ENCODE measurements around the gene PPIE.

DNA sequence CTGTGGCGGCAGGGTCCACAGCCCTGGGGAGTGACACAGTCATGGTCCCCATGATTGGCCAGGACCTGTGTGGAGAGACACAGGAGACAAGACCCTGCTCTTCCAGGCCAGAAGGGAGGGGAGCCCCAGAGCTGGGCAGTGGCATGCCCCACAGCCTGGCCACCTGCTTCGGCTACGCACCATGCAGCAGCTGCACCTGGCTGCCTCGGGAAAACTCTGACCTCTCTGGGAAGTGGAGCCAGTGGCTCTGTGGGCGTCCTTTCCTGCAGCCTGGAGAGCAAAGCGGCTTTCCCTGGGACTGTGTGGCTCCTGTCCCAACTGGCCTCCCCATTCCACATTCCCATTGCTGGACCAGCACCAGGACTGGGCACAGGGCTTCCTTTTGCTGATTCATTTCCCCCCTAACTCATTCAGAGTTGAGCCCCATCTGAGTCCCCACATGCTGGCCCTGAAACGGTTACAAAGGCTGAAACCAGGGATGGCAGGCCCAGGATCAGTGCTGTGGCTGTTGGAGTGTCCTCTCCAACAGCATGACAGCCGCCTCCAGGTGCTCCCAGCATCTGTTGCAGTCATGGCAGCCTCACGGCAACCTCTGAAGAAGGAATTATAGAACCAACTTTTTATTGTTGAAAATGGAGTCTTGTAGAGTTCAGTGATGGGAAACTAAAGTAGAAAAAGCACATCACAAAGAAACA is 17.4 kb downstream of the PPIE start:
- TF ChIP-seq, protein P1, sequence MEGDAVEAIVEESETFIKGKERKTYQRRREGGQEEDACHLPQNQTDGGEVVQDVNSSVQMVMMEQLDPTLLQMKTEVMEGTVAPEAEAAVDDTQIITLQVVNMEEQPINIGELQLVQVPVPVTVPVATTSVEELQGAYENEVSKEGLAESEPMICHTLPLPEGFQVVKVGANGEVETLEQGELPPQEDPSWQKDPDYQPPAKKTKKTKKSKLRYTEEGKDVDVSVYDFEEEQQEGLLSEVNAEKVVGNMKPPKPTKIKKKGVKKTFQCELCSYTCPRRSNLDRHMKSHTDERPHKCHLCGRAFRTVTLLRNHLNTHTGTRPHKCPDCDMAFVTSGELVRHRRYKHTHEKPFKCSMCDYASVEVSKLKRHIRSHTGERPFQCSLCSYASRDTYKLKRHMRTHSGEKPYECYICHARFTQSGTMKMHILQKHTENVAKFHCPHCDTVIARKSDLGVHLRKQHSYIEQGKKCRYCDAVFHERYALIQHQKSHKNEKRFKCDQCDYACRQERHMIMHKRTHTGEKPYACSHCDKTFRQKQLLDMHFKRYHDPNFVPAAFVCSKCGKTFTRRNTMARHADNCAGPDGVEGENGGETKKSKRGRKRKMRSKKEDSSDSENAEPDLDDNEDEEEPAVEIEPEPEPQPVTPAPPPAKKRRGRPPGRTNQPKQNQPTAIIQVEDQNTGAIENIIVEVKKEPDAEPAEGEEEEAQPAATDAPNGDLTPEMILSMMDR (IDR thresholded peaks at IDR 0.05) = no peak
- TF ChIP-seq POLR2A (IDR thresholded peaks at IDR 0.05) = no peak
